Measurements from ENCODE around the gene VGF.
"Not testable (repeated sequence)": the region's sequence is repeated elsewhere in the genome, so short reads cannot be mapped to it uniquely, and the experiment has no call there.

Gene VGF

DNA sequence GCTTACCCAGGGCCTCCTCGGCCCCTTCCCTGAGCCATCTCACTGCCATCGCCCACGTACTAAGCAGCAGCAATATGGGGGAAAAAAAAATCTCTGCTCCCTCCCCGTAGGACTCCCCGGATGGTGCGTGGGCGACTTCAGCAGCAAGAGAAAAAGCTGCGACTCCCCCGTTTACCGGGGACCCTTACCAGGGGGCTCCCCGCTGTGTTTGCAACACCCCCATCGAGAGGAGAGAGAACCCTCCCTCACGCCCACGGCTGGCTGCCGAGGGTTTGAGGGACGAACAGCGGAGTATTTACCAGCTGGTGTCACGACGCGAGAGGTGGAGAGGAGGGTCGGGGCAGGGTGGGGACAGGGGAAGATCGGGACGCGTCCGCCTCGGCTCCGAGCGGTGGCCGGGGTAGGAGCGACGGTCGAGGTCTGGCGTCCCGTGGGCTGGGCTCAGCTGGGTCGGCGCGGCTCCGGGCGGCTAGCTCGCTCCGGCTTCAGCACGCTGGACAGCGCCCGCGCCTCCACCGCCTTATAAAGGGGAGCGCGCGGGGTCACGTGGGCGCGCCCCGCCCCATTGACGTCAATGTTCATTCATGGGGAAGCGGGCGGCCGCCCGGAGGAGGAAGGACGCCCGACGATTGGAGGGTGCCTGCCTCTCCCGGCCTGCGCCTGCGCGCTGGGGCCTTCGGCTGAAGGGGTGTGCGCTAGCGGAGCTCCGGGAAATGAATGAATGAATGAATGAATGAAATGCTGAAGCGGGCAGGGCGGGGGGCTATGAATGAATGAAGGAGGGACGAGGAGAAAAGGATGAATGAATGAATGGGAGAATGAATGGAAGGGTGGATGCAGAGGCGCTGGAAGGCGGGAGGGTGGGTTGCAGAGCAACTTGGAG lies at the start of gene VGF:
TSS of gene VGF (minus strand) at position 495 of the 883 bp plus-strand sequence. CDS start 726 bp downstream, outside the sequence.
- peak; percentile 44 for DNase-seq

GRCh38 chr7:101212014-101212413 lies 46.6 kb upstream of the VGF start:
- no peak for DNase-seq

DNA sequence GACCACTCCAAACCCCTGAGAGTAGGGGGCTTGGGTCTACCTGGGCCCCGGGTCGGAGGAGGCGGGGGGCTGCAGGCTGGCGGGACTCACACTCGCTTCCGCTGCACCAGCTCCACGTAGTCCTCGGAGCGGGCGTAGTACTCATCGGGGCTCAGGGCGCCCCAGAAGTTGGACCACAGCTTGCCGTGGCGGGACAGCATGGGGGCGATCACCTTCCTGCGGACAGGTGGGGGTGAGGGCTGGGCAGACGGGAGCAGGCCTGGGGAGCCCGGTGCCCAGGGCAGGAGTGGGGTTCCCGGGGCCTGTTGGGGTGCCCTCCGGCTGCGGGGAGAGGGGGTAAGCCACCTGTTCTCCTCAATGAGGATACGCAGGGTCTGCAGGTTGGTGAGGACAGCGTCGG lies 46.1 kb upstream of the VGF start:
- no peak for DNase-seq

DNA sequence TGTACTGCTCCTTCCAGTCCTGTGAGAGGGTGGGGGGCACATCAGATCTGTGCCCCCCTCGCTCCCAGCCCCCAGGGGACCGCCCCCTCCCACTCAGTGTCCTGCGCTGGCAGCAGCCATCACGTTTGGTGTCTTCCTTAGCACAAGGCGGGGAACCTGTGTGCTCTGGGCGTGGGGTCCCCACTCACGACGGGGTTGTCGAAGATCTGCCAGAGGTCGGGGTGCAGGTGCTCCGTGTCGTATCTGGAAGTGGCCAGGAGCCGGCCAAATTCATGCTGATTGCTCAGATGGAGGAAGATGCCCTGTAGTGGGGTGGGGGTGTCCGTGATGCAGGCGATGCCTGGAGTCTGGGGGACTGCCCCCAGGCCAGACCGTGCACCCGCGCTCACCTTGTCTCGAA lies 44.8 kb upstream of the VGF start:
- no peak for DNase-seq

DNA sequence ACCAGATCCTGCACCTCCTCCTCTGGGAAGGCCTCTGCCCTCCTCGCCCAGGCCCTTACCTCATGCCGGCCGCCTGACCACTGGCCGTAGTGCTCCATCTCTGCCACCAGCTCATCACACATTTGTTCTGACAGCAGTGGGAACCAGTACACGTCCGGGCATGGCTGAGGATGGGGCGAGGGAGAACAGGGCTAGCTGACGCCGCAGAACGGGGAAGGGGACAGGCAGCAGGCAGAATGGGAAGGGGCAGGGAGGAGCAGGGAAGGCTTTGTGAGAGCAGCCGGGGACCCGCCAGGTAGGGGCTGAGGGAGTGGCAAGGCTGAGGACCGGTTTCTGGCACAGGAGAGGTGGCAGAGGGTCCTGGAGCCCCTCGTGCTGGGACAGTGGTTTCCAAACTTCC lies 43.4 kb upstream of the VGF start:
- DNase-seq, result no peak

DNA sequence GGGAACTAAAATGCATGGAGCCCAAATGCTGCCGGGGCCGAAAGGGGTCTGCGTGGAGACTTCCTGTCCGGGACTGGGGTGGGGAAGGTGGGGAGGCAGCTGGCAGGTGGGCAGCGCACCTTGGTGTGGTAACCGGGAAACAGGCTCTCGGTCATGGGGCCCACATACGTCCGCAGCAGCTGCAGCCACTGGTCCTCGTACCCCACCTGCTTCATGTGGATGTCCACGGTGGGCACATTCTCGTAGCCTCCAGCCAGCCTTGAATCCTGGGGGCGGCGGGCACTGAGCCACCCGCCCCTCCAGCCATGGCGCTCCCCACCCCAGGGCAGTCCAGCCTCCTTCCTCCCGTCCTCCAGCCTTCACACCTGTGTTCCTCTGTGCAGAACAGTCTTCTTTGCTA lies 42.1 kb upstream of the VGF start:
- DNase-seq, result no peak

DNA sequence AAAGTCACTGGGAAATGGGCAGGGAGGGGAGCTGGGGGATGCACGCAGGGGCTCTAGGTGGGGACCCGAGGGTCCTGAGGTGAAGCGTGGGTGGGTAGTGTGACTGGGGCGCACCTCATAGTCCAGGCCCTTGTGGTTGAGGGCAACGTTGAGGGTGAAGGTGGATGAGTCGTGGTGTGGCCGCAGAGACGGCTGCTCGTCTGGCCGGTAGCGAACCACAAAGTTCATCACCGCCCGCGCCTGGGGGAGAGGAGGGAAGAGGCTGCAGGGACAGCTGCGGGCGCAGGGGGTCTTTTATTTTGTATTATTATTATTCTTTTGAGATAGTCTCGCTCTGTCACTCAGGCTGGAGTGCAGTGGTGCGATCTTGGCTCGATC lies 41.3 kb upstream of the VGF start:
- no peak for DNase-seq

DNA sequence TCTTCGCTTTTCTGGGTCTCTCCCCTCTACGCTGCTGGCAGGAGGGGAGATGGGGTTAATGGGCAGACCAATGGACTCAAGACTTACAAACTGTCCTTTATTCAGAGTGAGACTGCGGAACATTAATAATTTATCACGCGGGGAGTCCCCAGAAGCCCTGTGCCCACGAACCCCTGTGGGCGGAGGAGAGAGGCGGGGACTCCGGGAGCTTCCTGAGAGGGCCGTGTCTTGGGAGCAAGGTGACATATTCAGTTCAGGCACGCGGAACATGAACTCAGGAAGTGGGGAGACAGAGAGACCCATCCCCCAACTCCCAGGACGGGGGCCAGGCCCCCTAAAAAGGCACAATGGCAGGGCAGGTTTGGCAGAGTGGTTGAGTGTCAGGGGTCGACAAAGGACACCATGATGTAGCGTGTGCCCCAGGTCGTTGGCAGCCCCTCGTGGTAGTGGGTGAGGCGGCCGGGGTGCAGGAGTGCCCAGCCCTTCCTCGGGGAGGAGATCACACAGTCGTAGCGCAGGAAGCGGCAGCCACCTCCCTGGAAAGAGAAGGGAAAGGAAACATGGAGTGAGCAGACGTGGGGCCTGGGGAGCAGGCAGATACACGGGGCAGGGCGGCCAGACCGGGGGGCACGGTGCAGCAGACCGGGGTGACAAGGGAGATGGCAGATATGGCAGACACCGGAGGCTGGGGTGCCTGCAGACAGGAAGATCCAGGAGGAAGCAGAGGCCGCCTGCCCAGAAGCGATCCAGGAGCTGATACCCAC lies 40.7 kb upstream of the VGF start:
- no peak for DNase-seq

- DNase-seq, result not testable (repeated sequence)
These were observed 38.7 kb upstream of the VGF start for GRCh38 chr7:101203740-101204738.

- DNase-seq, result no peak
These were observed 37.2 kb upstream of the VGF start for GRCh38 chr7:101202603-101202918.

DNA sequence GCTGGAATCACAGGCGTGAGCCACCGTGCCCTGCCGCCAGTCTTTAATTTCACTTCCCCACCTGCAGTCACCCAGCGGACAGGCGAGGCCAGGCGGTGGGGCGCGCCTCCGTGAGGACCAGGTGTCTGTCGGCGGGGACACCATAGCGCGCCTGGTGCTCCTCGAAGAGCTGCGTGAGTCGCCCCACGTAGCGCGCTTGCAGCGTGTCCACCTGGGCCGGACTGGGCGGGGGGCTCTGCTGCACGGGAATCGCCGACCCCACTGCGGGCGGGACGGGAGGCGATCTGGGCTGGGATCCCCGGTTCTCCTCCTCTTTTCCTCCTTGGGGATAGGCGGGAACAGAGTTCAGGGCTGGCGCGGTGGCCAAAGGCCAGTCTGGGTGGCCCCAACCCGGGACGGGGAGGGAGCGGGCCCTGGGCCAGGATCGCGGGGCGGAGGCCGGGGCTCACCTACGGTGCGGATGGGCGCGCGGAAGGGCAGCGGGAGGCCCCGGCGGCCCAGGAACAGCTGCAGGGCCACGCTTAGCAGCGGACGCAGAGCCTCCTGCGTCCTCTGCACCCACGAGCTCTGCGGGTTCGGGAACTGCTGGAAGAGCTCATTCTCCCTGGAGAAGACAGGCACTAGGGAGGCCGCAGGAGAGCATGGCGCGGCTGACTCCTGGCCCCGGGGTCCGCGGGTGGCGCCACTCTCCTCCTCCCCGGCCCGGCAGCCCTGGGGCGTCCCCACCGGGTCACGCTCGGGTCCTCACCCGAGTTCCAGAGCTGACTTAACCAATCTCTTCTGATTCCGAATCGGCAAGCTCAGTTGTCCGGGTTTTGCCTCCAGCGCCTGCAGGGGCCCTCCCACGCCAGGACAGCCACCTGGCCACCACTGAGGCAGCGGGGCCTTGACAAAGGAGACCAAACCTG lies 36.6 kb upstream of the VGF start:
- no peak for DNase-seq

GRCh38 chr7:101200862-101201599 lies 35.7 kb upstream of the VGF start, which contains the start of gene MOGAT3:
Gene MOGAT3 (minus strand): TSS chr7:101201036. CDS start chr7:101200854, 182 bp downstream.
- DNase-seq, result no peak

GRCh38 chr7:101200504-101200861 lies 35.1 kb upstream of the VGF start:
- no peak for DNase-seq

- not testable (repeated sequence) for DNase-seq
These were observed 34.2 kb upstream of the VGF start for GRCh38 chr7:101199522-101199921.

DNA sequence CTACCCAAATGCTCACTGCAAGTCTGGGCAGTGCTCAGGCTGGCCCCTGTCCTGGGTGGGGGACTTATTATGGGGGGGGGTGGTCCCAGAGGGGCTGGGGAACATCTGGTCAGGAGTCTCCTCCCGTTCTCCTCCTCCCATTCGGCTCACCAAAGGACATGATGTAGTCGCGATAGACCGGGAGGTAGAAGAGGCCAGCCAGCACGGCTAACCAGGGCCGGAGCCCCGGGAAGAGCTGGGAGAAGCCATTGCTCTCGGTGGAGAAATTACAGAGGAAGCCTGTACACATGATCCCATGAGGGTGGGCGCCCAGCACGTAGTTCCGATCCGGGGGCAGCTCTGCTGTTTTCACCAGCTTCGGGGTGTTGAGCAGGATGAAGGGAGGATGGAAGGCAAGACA lies 33.1 kb upstream of the VGF start:
- no peak for DNase-seq

DNA sequence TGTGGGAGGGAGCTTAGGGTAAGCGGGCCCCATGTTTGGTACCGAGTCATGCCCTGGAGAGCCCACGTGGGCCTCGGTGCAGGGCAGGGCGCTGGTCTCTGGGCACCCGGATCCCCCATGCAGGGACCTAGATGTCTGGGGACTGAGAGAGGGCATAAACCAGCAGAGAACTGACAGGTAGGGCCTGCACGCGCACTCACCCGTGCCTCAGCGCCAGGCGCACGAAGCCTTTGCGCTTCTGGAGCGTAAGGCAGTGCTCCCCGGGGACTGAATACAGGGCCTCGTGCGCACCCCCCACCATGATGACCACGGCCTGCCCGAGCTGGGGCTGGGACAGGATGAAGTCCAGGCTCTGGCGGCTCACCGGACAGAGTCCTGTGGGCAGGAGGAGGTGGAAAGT lies 32.6 kb upstream of the VGF start:
- DNase-seq, result no peak

- no peak for DNase-seq
These were observed 30.5 kb upstream of the VGF start for GRCh38 chr7:101195884-101196283.

- no peak for DNase-seq
These were observed 23.7 kb upstream of the VGF start for GRCh38 chr7:101189109-101189508.

DNA sequence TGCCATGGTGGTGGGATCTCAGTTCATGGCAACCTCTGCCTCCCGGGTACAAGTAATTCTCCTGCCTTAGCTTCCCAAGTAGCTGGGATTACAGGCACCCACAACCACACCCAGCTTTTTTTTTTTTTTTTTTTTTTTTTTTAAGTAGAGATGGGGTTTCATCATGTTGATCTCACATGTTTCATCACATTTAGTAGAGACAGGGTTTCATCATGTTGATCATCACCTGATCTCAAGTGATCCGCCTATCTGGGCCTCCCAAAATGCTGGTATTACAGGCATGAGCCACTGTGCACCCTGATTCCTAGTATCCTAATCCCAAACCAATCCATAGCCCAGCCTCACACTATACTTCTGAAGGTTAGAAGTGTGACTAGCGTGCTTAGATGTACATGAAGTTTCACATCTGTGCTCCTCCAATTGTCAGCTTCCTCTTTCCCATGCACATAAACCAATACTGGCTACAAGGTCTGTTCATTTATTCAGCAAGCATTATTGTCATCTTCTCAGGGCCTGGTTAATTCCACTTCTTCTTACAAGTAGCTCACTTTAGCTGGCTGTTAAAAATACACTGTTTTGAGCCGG lies 21.6 kb upstream of the VGF start:
- no peak for DNase-seq

DNA sequence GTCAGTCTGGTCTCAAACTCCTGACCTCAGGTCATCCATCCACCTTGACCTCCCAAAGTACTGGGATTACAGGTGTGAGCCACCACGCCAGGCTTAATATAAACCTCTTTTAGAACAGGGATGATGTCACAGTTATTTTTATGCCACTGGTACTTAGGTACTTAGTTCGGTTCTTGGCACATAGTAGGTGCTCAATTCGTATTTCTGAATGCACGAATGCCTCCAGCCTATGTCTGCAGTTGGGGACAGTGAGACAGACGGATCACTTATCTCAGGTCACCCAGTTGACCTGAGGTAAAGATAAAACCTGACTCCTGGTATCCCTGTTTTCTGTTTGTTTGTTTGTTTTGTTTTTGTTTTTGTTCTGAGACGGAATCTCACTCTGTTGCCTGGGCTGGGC lies 20.8 kb upstream of the VGF start:
- DNase-seq, result no peak

All from NCI-H524 treated with DMSO at 0.1 percent for 48 hours (cell line).